ENCODE measurements around the gene SLC6A16. TPM values are rescaled to one million over a fixed set of nuclear protein-coding genes. Genes with fewer than 3 reads are reported as not detected.
"Not testable (repeated sequence)": the region's sequence is repeated elsewhere in the genome, so short reads cannot be mapped to it uniquely, and the experiment has no call there.

SLC6A16 gene
- total RNA-seq, 2 experiments from 2014 or later = 0.61 to 1.1 TPM

DNA sequence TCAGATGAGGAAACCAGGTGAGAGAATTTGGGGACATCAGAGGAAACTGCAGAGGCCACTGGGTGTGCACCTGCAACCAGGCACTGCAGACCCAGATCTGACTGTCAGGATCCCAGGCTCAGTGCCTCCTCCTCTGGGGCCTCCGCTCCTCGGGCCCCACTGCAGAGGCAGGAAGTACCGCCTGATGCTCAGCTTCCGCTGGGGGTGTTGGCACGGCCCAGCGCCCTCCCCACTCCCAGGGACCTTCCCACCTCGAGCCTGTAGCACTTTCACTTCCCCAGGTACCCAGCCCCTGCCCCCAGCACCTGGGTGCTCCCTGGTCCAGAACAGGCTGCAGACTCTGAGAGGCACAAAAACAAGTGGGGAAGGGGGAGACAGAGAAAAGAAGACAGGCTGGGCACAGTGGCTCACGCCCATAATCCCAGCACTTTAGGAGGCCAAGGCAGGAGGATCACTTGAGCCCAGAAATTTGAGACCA, 8.9 kb upstream of the SLC6A16 start:
- Mint-ChIP-seq H3K27me3 (no peaks in the 10 kb centered on the region), H3K4me1 (ENCODE audit: low read depth) (peaks cover 58% of the 10 kb centered on the region), H3K36me3 (ENCODE audit: low read depth) (peaks cover 30% of the 10 kb centered on the region), H3K4me3 (peak overlapping the region; percentile 80), H3K9me3 (no peaks in the 10 kb centered on the region), H3K27ac (peak overlapping the region; percentile 98)
- ATAC-seq = peak; percentile 69
- peak; percentile 79 for DNase-seq
- intact Hi-C loops (cut with micrococcal nuclease) = no loop called here
- ChIA-PET POLR2A (interaction anchor here (0.9 to 1.9 kb wide), 5 partner anchors 8 to 117 kb away, joined by 3 to 7 read pairs (median 4); no protein-coding TSS in a partner anchor), CTCF (interaction anchor here (1.6 to 1.7 kb wide), 2 partner anchors 14 to 87 kb away, joined by 3 to 4 read pairs; no protein-coding TSS in a partner anchor)
- TF ChIP-seq, protein P1, sequence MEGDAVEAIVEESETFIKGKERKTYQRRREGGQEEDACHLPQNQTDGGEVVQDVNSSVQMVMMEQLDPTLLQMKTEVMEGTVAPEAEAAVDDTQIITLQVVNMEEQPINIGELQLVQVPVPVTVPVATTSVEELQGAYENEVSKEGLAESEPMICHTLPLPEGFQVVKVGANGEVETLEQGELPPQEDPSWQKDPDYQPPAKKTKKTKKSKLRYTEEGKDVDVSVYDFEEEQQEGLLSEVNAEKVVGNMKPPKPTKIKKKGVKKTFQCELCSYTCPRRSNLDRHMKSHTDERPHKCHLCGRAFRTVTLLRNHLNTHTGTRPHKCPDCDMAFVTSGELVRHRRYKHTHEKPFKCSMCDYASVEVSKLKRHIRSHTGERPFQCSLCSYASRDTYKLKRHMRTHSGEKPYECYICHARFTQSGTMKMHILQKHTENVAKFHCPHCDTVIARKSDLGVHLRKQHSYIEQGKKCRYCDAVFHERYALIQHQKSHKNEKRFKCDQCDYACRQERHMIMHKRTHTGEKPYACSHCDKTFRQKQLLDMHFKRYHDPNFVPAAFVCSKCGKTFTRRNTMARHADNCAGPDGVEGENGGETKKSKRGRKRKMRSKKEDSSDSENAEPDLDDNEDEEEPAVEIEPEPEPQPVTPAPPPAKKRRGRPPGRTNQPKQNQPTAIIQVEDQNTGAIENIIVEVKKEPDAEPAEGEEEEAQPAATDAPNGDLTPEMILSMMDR (IDR thresholded peaks at IDR 0.05) = no peak

DNA sequence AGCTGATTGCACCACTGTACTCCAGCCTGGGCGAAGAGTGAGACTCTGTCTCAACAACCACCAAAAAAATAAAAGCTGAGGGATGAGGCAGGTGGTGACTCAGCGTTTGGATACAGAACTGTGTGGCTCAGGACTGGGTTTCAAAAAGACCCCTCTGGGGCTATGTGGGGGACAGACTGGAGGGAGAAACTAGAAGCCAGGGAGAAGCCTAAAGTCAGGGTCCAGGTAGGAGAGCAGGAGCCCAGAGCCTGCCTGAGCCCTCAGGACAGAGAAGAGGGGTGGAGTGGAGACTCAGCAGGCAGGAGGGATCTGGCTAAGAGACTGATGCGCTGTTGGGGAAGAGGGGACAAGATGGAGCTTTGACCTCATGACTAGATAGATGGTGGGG, 8.4 kb upstream of the SLC6A16 start:
- TF ChIP-seq, protein P1 (IDR thresholded peaks at IDR 0.05) = no peak
- DNase-seq = peak; percentile 29
- ATAC-seq = peak; percentile 0

DNA sequence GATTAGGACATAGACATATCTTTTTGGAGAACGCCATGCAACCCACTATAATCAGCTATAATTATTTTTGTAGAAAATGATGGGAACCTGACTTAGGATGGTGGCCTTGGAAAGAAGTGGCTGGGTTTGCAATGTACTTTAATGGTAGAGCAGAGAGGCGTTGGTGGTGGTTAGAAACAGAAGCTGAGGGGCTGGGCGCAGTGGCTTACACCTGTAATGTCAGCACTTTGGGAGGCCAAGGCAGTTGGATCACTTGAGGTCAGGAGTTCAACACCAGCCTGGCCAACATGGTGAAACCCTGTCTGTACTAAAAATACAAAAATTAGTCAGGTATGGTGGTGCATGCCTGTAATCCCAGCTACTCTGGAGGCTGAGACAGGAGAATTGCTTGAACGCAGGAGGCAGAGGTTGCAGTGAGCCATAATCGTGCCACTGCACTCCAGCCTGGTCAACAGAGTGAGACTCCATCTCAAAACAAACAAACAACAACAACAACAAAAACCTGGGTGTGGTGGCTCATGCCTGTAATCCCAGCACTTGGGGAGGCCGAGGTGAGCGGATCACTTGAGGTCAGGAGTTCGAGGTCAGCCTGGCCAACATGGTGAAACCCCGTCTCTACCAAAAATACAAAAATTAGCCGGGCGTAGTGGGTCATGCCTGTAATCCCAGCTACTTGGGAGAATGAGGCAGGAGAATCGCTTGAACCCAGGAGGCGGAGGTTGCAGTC, 7.9 kb upstream of the SLC6A16 start:
- Mint-ChIP-seq H3K36me3 (ENCODE audit: low read depth) (peaks cover 23% of the 10 kb centered on the region), H3K4me3 (peak overlapping the region; percentile 80), H3K27ac (peak overlapping the region; percentile 98), H3K4me1 (ENCODE audit: low read depth) (peaks cover 59% of the 10 kb centered on the region)
- H3K27me3 Mint-ChIP-seq; ATAC-seq; intact Hi-C loops (cut with micrococcal nuclease); H3K9me3 Mint-ChIP-seq; DNase-seq: not testable (repeated sequence)
- ChIA-PET POLR2A (interaction anchor here (0.6 to 1.9 kb wide), 5 partner anchors 9 to 593 kb away, joined by 3 to 7 read pairs (median 5); no protein-coding TSS in a partner anchor), CTCF (interaction anchor here (1.6 to 1.8 kb wide), 2 partner anchors 88 to 137 kb away, joined by 3 to 6 read pairs; no protein-coding TSS in a partner anchor)

More for the DNA sequence above, 8.4 kb upstream of the SLC6A16 start:
- H3K27ac Mint-ChIP-seq = peak overlapping the region; percentile 98
- H3K9me3 Mint-ChIP-seq = no peaks in the 10 kb centered on the region
- ChIA-PET CTCF (interaction anchor here (1.6 kb wide), 1 partner anchor 87 kb away, joined by 3 read pairs; no protein-coding TSS in a partner anchor), POLR2A (interaction anchor here (0.6 to 1.9 kb wide), 6 partner anchors 9 to 594 kb away, joined by 3 to 7 read pairs (median 4); no protein-coding TSS in a partner anchor)
- H3K27me3 Mint-ChIP-seq = no peaks in the 10 kb centered on the region
- intact Hi-C loops (cut with micrococcal nuclease) = no loop called here
- peak overlapping the region; percentile 80 for H3K4me3 Mint-ChIP-seq
- H3K4me1 Mint-ChIP-seq (ENCODE audit: low read depth) = peaks cover 58% of the 10 kb centered on the region
- H3K36me3 Mint-ChIP-seq (ENCODE audit: low read depth) = peaks cover 29% of the 10 kb centered on the region

DNA sequence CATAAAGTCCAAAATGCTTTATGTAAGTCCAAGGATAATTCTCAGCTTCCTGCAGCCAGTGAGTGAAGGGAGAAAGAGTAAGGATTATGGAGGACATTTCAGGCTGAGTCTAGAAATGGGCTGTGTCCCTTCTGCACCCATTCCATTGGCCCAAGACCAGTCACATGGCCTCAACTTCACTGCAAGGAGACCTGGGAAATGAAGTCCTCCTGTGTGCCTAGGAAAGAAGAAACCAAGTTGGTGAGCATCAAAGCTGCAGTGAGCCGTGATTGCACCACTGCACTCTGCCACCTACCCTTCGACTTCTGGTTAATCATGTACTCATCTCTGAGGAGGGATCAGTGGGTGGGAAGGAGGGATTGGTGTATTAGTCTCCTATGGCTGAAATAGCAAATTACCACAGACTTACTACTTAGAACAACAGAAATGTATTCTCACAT, 6.6 kb upstream of the SLC6A16 start:
- TF ChIP-seq, protein P1 (IDR thresholded peaks at IDR 0.05) = no peak
- peak; percentile 80 for DNase-seq
- Mint-ChIP-seq H3K4me3 (no peak overlapping the region), H3K9me3 (no peaks in the 10 kb centered on the region), H3K27me3 (no peaks in the 10 kb centered on the region), H3K4me1 (ENCODE audit: low read depth) (peaks cover 57% of the 10 kb centered on the region), H3K36me3 (ENCODE audit: low read depth) (peaks cover 17% of the 10 kb centered on the region), H3K27ac (peak overlapping the region; percentile 81)
- POLR2A ChIA-PET = interaction anchor here (0.6 kb wide), 1 partner anchor 90 kb away, joined by 3 read pairs; no protein-coding TSS in a partner anchor
- intact Hi-C loops (cut with micrococcal nuclease) = no loop called here
- peak; percentile 75 for ATAC-seq
- CTCF ChIA-PET = interaction anchor here (1.0 to 2.1 kb wide), 4 partner anchors 31 to 144 kb away, joined by 3 to 10 read pairs (median 5); no protein-coding TSS in a partner anchor

DNA sequence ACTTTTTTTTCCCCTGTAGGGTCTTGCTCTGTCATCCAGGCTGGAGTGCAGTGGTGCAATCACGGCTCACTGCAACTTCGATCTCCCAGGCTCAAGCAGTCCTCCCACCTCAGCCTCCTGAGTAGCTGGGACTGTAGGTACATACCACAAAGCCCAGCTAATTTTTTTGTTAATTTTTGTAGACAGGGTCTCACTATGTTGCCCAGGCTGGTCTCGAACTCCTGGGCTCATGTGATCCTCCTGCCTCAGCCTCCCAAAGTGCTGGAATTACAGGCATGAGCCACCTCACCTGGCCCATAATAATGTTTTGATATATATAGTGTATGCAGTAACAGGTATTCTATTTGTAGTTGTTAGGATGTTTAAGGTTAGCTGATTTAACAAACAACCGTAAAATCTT, 6.2 kb upstream of the SLC6A16 start:
- H3K9me3 Mint-ChIP-seq; H3K4me3 Mint-ChIP-seq; intact Hi-C loops (cut with micrococcal nuclease); ATAC-seq; H3K27me3 Mint-ChIP-seq; DNase-seq: not testable (repeated sequence)
- ChIA-PET POLR2A (interaction anchor here (0.6 kb wide), 1 partner anchor 91 kb away, joined by 3 read pairs; no protein-coding TSS in a partner anchor), CTCF (interaction anchor here (1.0 to 2.1 kb wide), 4 partner anchors 30 to 145 kb away, joined by 3 to 10 read pairs (median 5); no protein-coding TSS in a partner anchor)
- Mint-ChIP-seq H3K36me3 (ENCODE audit: low read depth) (peaks cover 13% of the 10 kb centered on the region), H3K27ac (peak overlapping the region; percentile 81), H3K4me1 (ENCODE audit: low read depth) (peaks cover 55% of the 10 kb centered on the region)

Data from activated CD8-positive, alpha-beta T cell treated with anti-CD3 and anti-CD28 coated beads for 36 hours (primary cell).